ENCODE data around the gene ETDC.

The ETDC gene

DNA sequence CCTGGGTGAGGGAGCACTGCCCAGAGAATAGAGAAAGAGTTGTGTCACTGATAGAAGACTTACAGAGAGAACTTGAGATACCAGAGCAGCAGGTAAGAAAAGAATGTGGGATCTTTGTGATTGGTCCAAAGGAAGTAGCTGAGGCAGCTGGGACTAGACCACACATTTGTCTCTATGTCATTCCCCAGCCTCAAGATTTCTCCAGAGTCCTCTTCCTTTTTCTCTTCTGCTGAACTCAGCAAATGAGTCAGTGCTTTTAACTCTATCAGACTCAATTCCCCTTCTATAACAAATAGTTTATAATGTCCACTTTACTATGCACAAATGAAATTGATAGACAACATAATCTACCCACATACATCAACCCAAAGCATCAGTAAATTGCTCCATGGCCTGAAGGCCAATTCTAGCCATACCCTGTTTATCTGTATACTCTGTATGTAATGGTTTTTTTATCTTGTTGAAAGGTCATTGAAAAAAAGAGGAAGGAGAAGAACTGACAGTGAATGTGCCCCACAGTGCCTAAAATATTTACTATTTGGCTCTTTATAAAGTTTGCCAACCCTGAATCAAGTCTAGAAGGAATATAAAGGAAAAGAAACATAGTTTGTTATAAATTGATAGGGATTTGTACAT lies 38.2 kb downstream of the ETDC start:
- no peak for DNase-seq

DNA sequence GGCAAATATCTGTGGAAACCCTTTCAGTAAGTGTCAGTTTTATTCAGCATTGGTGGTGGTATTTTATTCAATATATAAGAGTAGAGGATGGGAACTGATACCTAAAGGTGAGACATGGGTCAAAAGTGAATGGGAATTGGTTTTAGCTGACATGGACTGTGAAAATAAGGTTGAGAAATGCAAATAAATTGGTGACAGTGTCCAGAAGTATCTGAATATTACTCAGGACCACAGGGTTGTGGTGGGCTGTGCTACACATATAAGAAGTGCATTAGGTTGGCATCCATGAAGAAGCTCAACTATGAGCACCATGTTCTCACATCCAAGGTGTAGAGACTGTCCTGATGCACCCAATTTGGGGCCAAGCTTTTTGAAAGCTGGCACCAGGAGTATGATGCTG lies 45.0 kb downstream of the ETDC start:
- no peak for DNase-seq
